Left lobe of liver (tissue), 2 donors: ENCODE data around the gene FLVCR1. TPM values are rescaled to one million over a fixed set of nuclear protein-coding genes. Genes with fewer than 3 reads are reported as not detected.
A peak's percentile ranks its signal among the peaks of the same experiment; 100 is the strongest.
"Not testable (repeated sequence)": the region's sequence is repeated elsewhere in the genome, so short reads cannot be mapped to it uniquely, and the experiment has no call there.

ENCODE experiments used
- ATAC-seq: fragments of 200-7000 bp; cut with Tn5 transposase; one replicate; pipeline ENCODE4 v1.9.1; 2020; ENCODE audit warnings: mild to moderate bottlenecking, moderate library complexity
- DNase-seq: peaks from one replicate; pipeline ENCODE4 v3.0.0-alpha.2; 2020; ENCODE audit warnings: low spot score
- total RNA-seq: library from RNA; stranded (reverse); gene quantifications from one replicate; pipeline ENCODE4 v1.2.1, GENCODE V29; 2021
- donor health status: DM: no; HTN: no; CAD: no; lungs with moderate emphysema.
- donor health status: DM: no; HTN: yes; CAD: no.

Gene FLVCR1
- total RNA-seq, 1 donor from 2014 or later: 0.93 TPM

GRCh38 chr1:212858461-212859265, 588 bp downstream of the FLVCR1 start:
- ATAC-seq (peak; percentile 58), DNase-seq (no peak)

DNA sequence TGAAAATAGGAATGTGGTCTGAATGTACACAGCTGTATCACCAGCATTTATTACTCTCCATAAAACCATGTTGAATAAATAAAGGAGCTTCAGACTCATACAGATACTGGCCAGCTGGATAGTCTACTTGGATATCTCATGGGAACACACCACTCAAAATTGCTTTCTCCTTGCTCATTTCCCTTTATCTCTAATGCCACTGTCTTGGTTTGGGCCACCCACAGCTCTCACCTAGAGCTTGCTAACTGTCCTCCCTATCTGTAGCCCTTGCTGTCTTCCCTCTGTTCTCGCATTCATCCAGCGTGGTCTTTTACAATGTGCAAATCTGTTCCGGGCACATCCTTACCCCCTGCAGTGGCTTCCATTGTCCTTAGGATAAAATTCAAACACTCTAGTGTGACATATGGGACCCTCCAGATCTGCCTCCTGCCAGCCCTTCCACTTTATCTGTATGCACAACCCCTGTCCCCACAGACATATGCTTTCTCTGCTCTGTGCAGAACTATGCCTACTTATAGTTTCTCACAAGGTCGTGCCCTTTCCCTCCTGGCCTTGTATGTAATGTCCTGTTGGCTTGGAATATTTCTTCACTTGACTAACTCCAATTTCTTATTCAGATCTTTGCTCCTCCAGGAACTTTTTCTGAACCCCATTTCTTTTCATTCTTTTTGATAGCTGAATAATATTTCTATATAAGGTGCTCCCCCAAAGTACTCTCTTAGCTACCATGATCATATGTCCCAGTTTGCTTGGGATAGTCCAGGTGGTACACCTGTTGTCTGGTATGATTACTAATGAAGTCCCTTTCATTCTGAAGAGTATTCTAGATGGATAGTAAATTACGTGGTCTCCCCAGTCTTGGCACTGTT, 2.9 kb downstream of the FLVCR1 start:
- DNase-seq: no peak
- ATAC-seq: no peak

DNA sequence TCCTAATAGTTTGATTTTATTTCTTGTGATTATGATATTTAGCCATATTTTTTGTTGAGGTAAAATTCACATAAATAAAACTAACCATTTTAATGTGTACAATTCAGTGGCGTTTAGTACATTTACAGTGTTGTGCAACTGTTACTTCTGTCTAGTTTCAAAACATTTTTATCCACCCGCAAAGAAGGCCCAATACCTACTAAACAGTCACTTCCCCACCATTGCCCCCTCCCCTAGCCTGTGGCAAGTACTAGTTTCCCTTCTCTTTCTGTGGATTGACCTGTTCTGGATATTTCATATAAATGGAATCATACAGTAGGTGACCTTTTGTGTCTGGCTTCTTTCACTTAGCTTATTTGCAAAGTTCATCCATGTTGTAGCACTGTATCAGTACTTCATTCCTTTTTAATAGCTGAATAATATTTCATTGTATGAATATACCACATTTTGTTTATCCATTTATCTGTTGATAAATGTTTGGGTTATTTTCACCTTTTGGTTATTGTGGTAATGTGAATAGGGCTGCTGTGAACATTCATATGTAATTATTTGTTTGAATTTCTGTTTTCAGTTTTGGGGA, 4.1 kb downstream of the FLVCR1 start:
- no peak for DNase-seq
- ATAC-seq: no peak

DNA sequence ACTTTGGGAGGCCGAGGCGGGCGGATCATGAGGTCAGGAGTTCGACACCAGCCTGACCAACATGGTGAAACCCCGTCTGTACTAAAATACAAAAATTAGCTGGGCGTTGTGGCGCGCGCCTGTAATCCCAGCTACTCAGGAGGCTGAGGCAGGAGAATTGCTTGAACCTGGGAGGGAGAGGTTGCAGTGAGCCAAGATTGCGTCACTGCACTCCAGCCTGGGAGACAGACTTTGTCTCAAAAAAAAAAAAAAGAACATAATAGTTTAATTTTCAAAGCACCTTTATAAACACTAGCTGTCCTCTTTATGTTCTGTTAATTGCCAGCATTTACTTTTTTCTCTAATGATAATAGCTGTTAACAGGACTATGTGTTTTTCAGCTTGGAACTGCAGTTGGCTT, 5.3 kb downstream of the FLVCR1 start:
- not testable (repeated sequence) for ATAC-seq, DNase-seq

DNA sequence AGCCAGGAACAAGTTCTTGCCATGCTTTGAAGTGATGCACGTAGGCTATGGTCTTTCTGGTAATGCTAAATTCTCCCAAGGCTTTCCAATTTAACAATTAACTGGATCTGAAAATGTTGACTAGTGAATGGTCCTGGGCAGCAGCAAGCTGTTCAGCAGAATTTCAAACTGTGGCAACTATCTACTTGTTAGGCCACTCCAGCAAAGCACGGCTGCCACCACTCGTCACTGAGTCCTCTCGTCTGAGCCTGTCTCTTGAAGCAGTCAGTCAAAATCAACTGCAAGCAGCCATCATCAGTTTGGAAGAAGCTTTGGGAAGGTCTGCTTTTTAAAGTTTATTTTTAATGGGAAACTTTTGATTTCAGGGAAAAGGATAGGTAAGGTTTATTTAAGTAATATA, 6.1 kb downstream of the FLVCR1 start:
- no peak for ATAC-seq
- DNase-seq: no peak

- ATAC-seq (no peak), DNase-seq (no peak)
Observed at GRCh38 chr1:212867192-212867591, 9.1 kb downstream of the FLVCR1 start.

GRCh38 chr1:212871976-212872375, 13.9 kb downstream of the FLVCR1 start:
- DNase-seq: no peak
- ATAC-seq: no peak

- ATAC-seq (no peak), DNase-seq (no peak)
Observed at GRCh38 chr1:212873518-212873917, 15.4 kb downstream of the FLVCR1 start.

DNA sequence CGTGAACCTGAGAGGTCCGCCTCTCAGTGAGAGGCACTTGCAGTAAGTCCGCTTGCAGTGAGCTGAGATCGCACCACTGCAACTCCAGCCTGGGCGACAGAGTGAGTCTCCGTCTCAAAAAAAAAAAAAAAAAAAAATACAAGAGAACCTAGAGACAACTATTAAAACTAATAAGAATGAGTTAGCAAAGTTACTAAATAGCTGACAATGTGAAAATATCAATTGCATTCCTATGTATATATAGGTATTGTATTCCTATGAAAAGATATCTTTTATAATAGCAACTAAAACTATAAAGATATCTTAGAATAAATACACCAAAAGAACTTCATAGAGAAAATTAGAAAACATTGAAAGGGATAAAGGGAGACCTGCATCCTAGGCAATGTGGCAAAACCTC, 20.3 kb downstream of the FLVCR1 start:
- DNase-seq (no peak), ATAC-seq (no peak)

- ATAC-seq (no peak), DNase-seq (no peak)
Observed at GRCh38 chr1:212879947-212880690, 22.0 kb downstream of the FLVCR1 start.

DNA sequence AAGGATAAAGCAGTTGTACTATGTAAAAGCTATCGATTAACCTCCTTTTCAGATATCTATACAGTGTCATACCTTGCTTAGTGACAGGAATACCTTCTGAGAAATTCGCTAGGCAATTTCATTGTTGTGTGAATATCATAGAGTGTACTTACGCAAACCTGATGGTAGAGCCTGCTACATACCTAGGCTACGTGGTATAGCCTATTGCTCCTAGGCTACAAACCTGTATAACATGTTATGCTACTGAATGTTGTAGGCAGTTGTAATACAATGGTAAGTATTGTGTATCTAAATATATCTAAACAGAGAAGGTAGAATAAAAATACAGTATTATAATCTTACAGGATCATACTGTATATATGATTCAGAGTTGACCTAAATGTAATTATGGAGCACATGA, 26.5 kb downstream of the FLVCR1 start:
- no peak for ATAC-seq
- DNase-seq: no peak

DNA sequence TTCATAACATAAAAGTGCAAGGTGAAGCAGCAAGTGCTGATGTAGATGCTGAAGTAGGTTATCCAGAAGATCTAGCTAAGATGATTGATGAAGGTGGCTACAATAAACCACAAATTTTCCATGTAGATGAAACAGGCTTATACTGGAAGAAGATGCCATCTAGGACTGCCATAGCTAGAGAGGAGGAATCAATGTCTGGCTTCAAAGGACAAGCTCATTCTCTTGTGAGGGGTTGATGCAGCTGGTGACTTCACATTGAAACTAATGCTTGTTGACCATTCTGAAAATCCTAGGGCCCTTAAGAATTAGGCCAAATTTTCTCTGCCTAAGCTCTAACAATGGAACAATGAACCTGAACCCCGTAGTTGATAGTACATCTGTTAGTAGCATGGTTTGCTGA, 34.0 kb downstream of the FLVCR1 start:
- DNase-seq: no peak

GRCh38 chr1:212899845-212900244, 41.8 kb downstream of the FLVCR1 start:
- no peak for DNase-seq

More for the DNA sequence above, 34.0 kb downstream of the FLVCR1 start:
- ATAC-seq: no peak

DNA sequence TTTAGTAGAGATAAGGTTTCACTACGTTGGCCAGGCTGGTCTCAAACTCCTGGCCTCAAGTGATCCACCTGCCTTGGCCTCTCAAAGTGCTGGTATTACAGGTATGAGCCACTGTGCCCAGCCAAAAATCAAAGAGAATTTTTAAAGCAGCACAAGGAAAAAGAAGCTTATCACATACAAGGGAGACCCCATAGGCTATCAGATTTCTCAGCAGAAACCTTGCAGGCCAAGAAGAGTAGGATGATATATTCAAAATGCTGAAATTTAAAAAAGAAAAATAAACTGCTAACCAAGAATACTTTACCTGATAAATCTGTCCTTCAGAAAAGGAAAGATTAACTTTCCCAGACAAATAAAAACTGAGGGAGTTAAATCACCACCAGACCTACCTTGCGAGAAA, 43.2 kb downstream of the FLVCR1 start:
- ATAC-seq (no peak), DNase-seq (no peak)

More at GRCh38 chr1:212899845-212900244, 41.8 kb downstream of the FLVCR1 start:
- no peak for ATAC-seq

- DNase-seq (no peak), ATAC-seq (no peak)
Observed at GRCh38 chr1:212902054-212902453, 44.0 kb downstream of the FLVCR1 start.

GRCh38 chr1:212903664-212904063, 45.6 kb downstream of the FLVCR1 start:
- DNase-seq (no peak), ATAC-seq (no peak)

DNA sequence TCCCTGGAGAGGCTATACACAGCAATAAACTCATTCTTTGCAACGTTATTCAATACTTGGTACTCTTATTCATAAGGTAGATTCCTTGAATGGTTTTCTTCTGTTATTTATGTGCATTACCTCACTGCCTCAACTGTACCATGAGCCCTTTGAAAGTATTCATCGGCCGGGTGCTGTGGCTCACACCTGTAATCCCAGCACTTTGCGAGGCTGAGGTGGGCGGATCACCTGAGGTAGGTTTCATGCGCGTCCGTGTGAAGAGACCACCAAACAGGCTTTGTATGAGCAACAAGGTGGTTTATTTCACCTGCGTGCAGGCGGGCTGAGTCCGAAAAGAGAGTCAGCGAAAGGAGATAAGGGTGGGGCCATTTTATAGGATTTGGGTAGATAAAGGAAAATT, 50.0 kb downstream of the FLVCR1 start:
- not testable (repeated sequence) for ATAC-seq, DNase-seq

DNA sequence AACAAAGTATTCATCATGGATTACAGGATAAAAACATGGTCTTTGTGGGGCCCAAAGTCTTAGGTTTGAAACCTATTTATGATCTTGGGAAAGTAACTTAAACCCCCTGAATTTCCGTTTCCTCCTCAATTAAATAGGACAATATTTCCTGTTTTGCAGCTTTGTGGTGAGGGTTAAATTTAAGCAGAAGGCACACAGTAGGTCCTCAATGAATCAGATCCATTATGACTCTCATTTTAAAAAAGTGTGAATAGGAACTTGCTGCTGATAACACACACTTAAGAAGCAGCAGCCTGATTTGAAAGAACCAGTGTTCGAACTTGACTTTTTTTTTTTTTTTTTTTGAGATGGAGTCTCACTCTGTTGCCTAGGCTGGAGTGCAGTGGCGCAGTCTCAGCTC, 50.9 kb downstream of the FLVCR1 start:
- DNase-seq: no peak
- ATAC-seq: no peak

DNA sequence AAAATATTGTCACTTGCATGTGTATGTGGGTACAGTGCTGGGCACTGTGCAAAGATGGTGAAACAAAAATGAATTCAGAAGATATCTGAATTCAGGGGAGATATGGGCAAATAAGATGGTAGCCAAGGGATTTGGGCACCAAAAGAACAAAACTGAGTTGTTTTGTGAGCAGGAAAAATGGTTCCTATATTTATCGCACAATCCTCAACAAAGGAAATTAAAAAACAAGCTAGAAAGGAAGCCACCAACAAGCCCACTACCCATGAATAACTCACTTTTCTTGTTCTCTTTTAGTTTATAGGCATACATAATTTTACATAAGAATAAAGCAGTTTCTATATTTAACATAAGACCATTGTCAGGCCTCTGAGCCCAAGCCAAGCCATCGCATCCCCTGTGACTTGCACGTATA, 51.6 kb downstream of the FLVCR1 start:
- DNase-seq: no peak
- no peak for ATAC-seq

DNA sequence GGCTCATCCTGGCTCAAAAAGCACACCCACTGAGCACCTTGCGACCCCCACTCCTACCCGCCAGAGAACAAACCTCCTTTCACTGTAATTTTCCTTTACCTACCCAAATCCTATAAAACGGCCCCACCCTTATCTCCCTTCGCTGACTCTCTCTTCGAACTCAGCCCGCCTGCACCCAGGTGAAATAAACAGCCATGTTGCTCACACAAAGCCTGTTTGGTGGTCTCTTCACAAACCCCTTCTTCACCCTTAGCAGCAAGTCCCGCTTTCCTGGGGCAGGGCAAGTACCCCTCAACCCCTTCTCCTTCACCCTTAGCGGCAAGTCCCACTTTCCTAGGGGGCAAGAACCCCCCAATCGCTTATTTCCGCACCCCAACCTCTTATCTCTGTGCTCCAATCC, 52.1 kb downstream of the FLVCR1 start:
- ATAC-seq: not testable (repeated sequence)

DNA sequence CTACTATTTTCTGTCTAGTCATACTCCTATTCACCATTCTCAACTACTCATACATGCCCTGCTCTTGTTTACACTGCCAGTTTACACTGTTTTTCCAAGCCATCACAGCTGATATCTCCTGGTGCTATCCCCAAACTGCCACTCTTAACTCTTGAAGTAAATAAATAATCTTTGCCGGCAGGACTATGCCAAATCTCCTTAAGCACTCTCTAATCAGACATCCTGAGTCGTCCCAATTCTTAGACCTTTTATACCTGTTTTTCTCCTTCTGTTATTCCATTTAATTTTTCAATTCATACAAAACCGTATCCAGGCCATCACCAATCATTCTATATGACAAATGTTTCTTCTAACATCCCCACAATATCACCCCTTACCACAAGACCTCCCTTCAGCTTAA, 55.6 kb downstream of the FLVCR1 start:
- not testable (repeated sequence) for ATAC-seq, DNase-seq

More for the DNA sequence above, 52.1 kb downstream of the FLVCR1 start:
- DNase-seq: not testable (repeated sequence)
